ENCODE measurements around the gene CTSK. TPM values are rescaled to one million over a fixed set of nuclear protein-coding genes. Genes with fewer than 3 reads are reported as not detected.
"Not testable (repeated sequence)": the region's sequence is repeated elsewhere in the genome, so short reads cannot be mapped to it uniquely, and the experiment has no call there.

The CTSK gene
- total RNA-seq, 1 donor from 2014 or later: 6.4 TPM

- DNase-seq; intact Hi-C loops (cut with micrococcal nuclease); ATAC-seq: not testable (repeated sequence)
These were observed 42.1 kb downstream of the CTSK start for GRCh38 chr1:150765977-150766301.

DNA sequence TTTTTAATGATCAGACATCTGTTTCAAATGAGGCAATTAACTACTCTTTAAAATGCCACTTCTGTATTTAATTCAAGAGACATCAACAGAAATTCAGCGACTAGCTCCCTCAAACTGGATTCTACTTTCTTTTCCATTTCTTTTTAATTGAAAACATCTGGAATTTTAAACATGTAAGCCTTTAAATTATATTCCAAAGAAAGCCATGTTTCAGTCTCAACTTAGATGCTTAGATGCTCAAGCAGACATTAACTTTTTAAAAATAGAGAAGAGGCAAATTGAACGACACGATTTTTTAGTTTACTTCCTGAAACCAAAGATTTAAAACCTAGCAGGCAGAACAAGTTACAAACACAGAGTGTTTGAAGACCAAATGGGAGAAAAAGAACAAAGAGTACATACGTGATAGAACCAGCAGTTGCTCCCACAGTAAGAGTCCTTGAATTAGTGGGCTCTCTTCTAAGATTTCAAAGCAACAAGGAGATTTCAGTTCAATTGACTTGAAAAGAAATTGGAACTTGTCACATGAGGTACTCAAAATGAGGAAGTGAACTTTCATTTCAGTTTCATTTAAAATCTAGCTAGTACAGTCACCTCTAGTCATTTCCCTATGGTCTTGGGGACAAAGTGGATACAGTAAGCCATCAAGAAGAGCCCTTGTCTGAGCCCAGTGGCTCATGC lies 42.6 kb downstream of the CTSK start, which contains the start of gene CTSS:
CTSS (minus strand) TSS at position 483 of the 681 bp plus-strand sequence. CDS start 1,015 bp downstream, outside the sequence.
- ATAC-seq: peak; percentile 43
- intact Hi-C loops (cut with micrococcal nuclease): no loop called here
- DNase-seq: no peak

- intact Hi-C loops (cut with micrococcal nuclease): no loop called here
- ATAC-seq: no peak
- DNase-seq: no peak
These were observed 43.4 kb downstream of the CTSK start for GRCh38 chr1:150764617-150765101.

DNA sequence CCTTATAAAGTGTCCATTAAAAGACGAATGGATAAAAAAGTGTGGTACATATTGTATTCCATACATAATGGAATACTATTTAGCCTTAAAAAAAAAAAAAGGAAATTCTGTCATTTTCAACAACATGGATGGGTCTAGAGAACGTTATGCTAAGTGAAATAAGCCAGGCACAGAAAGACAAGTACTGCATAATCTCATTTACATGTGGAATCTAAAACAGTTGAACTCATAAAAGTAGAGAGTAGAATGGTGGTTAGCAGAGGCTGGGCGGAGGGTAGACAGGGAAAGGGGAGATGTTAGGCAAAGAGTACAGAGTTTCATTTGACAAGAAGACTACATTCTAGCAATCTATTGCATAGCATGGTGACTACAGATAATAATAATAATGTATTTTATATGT lies 45.0 kb downstream of the CTSK start:
- intact Hi-C loops (cut with micrococcal nuclease): no loop called here
- no peak for DNase-seq
- no peak for ATAC-seq

- DNase-seq (no peak), ATAC-seq (no peak)
- intact Hi-C loops (cut with micrococcal nuclease): no loop called here
These were observed 45.5 kb downstream of the CTSK start for GRCh38 chr1:150762552-150762951.

- ATAC-seq (no peak), DNase-seq (no peak)
- intact Hi-C loops (cut with micrococcal nuclease): no loop called here
These were observed 46.3 kb downstream of the CTSK start for GRCh38 chr1:150761801-150762200.

- no peak for DNase-seq
- intact Hi-C loops (cut with micrococcal nuclease): no loop called here
- ATAC-seq: no peak
These were observed 48.0 kb downstream of the CTSK start for GRCh38 chr1:150760013-150760412.

DNA sequence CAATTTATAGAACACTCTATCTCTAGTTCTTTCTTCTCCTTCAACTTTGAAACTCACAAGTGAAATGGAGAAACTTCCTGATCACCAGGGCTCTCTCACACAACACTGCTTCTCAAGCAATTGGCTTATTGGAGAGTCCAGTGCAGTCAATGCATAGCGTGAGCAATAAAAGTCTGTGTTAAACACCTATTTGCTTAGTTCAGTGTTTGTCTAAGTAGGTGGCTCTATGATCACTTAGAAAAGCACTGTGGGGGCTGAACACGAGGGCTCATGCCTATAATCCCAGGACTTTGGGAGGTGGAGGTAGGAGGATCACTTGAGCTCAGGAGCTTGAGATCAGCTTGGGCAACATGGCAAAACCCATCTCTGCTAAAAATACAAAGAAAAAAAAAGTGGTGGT lies 54.6 kb downstream of the CTSK start:
- ATAC-seq (no peak), DNase-seq (no peak)
- intact Hi-C loops (cut with micrococcal nuclease): no loop called here

- no peak for DNase-seq
- intact Hi-C loops (cut with micrococcal nuclease): no loop called here
- ATAC-seq: no peak
These were observed 56.6 kb downstream of the CTSK start for GRCh38 chr1:150751443-150751842.

GRCh38 chr1:150749720-150750311 lies 58.2 kb downstream of the CTSK start:
- intact Hi-C loops (cut with micrococcal nuclease): no loop called here
- ATAC-seq (no peak), DNase-seq (no peak)

- DNase-seq (no peak), ATAC-seq (no peak)
- intact Hi-C loops (cut with micrococcal nuclease): no loop called here
These were observed 59.0 kb downstream of the CTSK start for GRCh38 chr1:150748878-150749719.

Other genes with a start within 250 kb of the CTSK start
- gene MCL1, start 228.7 kb downstream of the CTSK start, total RNA-seq: 93.5 TPM
- 126 TPM for gene ENSA, start 178.6 kb downstream of the CTSK start, total RNA-seq
- 15.1 TPM for gene GOLPH3L, start 111.1 kb downstream of the CTSK start, total RNA-seq
- gene HORMAD1, start 87.4 kb downstream of the CTSK start, total RNA-seq: 0.37 TPM
- gene CTSS, start 42.5 kb downstream of the CTSK start, total RNA-seq: 30.7 TPM
- 27.9 TPM for gene ARNT, start 68.3 kb upstream of the CTSK start, total RNA-seq
- not detected for gene CTXND2, start 78.9 kb upstream of the CTSK start, total RNA-seq
- 19.2 TPM for gene SETDB1, start 118.1 kb upstream of the CTSK start, total RNA-seq
- 83.2 TPM for gene CERS2, start 166.6 kb upstream of the CTSK start, total RNA-seq
- 0.27 TPM for gene ANXA9, start 174.0 kb upstream of the CTSK start, total RNA-seq
- 40.6 TPM for gene MINDY1, start 198.6 kb upstream of the CTSK start, total RNA-seq
- 43.6 TPM for gene PRUNE1, start 200.2 kb upstream of the CTSK start, total RNA-seq
- 0.32 TPM for gene BNIPL, start 228.3 kb upstream of the CTSK start, total RNA-seq
- 7.3 TPM for gene C1orf56, start 239.5 kb upstream of the CTSK start, total RNA-seq

Data from left ventricle myocardium superior (tissue), 1 donor.